Measurements from ENCODE around the gene IQCE.

The IQCE gene

DNA sequence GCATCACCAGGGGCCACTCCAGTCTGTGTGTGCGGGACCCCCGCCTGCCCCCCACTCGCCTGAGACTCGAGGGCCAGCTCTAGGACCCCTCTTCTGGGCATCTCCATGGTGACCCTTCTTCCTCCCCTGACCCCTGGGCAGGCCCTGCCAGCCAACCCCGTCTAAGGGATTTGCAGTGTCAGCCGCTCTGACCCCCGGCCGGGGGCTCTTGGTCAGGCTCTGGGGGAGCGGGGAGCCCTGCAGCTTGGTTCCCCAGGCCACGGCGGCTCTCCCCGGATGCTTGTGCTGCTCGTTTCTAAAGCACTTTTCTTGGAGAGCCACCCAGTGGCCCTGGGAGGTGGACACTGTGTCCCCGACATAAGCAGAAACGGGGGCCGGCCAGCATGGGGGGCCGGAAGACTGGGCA, 78.3 kb downstream of the IQCE start:
- DNase-seq: no peak

DNA sequence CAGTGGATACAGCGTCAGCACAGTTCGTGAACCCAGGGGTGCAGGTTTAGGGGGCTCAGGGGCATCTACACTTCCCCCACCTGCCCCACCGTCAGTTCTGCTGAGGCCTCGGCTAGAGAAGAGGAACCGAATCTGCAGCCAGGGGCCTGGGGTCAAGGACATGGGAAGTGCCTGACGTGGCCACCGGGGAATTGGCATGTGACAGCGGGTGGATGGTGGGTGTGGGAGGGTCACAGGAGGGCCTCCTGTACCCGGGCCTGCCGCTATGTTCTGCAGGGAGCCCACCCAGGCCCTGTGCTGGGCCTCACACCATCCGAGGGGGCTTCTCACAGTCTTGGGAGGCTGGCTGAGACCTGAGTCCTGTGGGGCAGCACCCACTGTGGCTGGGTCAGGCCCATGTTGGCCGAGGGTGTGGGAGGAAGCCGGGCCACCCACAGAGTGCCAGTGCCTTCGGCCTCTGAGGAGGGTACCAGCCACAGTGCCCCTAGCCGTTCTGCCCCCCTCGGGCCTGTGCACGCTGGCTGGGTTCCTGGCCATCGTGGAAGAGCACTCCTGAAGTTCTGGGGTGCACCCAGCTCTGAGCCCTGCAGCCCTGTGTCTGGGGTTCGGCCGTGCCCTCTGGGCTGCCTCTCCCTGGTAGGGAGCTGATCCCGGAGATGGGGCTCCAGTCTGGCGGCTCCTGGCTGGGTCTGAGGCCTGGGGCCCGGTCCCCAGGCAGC, 78.9 kb downstream of the IQCE start:
- DNase-seq: no peak

DNA sequence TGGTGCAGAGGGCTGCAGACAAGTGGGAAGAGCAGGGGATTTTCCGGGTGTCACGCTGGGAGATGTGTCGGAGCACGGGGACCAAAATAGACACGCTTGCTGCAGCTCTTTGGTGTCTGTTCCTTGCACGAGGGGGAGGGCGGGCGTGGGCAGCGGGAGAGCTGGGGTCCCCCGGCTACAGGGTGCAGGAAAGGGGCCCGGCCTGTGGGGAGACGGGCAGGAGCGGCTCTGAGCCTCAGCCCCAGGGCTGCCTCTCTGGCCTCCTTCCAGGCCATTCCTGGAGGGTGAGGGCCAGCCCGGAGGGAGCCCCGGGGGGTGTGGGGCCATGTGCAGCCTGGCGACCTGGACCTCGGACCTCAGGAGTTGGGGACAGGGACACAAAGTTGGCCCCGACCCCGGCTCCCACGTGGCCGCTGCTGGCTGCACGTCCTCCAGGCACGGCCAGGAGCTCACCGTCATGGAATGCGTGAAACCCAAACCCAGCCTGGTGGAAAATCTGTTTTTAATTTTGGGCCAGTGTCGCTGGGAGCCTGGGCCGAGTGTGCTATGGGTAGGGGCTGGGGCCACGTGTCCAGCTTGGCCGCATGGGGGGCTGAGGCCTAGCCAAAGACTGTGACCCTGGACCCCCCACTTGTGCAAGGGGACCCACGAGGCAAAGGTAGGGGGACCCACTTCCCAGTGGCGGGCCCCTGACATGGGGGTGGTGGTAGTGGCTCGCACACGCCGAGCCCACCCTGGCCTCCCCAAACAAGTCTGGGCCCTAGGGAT, 79.6 kb downstream of the IQCE start:
- DNase-seq: no peak

DNA sequence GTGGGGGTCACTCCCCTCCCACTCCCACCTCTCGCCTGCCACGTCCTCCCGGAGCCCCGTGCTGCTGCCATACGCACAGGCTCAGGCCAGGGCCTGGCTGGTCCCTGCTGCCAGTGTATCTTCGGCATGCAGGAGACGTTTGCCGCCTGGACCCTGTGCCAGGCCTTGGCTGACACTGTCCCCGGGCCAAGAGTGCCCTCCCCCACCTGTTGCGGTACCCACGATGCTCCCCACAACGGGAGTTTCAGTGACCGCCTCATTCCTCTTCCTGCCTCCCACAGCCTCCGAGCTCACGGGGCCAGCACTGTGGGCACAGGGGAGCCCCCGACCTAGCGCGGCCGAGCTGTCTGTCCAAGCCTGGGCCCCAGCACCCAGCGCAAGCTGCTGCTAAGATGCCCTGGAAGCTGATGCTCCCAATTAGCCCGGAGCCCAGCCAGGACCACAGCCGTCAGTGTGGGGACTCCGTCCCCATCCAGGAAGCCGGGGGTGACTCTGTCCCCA, 80.5 kb downstream of the IQCE start:
- DNase-seq: no peak

DNA sequence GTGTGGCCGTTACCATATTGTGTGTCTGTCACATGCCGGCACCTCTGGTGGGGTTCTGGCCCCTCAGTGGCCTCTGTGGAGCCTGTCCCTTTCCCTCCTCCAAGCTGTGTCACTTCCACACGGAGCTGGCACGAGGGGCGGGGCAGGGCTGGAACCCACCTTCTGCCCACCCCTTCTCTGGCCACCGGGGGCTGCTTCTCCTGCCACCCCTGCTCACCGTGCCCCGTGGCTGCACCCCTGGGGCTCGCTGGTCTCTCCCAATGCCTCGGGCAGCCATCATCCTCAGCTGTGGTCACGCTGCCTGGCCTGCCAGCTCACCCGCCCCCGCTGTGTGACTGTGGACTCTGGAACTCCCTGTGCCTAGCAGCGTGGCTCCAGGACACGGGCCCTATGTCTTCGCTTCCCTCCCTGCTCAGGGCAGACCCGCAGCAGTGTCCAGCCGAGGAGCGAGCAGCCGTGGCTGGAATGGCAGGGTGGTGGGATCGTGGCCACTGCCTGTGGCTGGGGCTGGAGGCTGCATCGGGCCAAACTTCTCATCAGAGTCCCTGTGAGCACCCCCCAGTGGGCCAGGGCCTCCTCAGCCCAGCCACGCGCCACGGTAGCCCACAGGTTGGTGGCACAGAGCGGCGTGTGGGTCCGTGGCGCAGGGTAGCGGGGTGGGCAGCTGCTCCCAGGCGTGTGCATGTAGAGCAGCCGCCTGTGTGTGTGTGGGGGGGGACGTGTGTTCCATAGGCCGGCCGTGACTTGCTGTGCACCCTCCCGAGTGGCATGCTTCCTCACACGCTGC, 81.1 kb downstream of the IQCE start:
- no peak for DNase-seq

DNA sequence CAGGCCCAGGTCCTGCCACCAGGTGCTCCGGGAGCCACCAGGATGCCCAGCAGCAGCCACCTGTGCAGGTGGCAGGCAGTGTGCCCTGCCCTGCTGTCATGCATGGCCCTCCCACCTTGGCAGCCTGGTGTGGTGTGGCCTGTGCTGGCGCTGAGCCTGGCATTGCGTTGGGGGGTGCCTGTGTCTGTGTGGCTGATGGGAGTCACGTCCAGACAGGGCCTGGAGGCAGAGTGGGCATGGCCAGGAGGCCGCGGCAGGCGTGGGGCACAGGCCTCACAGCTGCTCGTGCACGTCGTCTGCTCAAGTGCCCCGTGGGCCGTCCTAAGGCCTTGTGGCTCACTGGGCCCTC, 81.7 kb downstream of the IQCE start:
- no peak for DNase-seq

DNA sequence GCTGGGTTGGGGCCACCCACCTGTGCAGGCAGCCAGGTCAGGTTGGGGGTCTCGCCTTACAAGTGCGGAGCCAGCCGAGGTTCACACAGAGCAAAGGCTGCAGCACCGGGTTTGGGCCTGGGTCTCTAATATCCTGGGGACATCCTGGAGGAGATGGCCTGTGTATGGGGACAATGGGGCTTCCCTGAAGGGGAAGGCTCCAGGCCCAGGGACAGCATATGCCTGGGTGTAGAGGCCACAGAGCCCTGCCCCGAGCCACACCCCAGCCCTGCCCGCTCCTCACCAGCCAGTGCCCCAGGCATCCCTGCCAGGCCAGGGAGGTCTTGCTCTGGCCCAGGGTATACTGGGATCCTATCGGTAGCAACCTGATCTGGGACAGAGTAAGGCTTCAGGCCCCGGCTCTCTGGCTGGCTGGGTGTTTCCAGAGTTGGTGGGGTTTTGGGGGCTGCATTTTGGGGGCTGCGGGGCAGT, 82.1 kb downstream of the IQCE start:
- no peak for DNase-seq

DNA sequence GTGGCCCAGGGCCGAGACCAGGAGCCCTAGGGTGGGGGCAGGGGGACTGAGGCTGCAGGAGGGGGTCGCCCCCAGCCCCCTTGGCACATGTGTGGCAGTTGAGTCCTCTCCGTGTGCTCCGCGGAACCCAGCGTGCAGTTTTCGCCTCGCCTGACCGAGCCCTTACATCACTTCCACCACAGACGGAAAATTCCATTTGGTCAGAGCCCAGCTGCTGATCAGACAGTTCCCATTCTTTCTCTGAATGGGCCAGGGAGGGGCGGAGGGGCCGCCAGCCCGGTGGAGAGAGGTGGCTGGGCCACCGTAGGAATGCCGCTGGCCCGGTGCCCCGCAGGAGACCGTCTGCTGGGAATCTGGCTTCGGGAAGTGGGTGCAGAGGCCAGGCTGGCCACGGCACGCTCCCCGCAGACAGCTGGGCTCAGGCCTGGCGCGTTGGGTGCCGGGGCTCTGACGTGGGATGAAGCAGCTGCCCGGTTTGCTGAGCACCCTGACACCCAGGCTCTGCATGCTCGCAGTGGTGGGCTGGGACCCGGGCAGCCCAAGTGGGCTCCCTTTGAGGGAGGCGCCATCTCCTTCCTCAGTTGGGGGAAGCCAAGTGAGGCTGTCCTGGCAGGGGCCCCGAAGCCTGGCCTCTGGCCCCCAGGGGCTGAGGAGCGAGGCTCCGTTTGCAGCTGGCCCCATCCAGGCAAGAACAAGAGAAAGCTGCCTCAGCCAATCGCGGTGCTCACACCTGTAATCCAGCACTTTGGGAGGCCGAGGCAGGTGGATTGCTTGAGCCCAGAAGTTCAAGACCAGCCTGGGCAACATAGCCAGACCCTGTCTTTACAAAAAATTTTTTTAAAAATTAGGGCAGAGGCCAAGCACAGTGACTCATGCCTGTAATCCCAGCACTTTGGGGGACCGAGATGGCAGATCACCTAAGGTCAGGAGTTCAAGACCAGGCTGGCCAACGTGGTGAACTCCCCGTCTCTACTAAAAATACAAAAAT, 82.9 kb downstream of the IQCE start:
- peak; percentile 96 for DNase-seq

DNA sequence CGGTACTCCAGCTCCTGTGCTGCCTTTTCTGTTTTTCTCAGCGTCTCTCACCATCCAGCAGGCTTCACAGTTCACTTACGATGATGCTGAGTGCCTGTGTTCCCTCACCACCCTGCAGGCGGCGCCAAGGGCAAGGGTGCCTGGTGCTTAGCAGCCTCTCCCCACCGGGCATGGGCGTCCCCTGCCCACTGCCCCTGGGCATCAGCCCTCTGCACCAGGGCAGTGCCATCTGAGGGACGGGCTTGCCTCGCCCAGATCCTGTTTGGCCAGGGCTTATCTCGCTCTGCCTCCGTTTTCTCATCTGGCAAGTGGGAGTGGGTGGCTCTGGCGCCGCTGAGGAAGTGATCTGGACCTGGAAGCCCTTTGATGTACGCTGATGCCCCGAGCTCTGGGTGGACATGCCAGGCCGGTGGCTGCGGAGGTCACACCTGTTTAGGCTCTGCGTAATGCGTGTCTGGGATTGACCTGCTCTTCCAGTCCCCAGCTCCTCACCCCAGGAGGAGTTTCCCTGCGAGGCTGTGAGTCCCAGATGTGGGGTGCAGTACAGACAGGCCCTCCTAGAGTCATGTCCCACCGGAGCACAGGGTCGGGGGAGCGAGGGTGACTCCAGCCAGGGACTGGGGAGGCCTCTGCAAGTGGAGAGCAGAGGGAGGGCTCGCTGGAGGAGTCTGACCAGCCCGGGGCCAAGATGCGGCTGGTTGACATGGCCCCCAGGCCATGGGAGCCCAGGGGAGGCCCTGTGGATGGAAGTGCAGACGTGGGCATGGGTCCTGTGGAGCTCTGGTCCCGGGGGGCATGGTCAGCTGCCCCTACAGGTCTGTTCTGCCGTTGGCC, 84.8 kb downstream of the IQCE start:
- DNase-seq: no peak

DNA sequence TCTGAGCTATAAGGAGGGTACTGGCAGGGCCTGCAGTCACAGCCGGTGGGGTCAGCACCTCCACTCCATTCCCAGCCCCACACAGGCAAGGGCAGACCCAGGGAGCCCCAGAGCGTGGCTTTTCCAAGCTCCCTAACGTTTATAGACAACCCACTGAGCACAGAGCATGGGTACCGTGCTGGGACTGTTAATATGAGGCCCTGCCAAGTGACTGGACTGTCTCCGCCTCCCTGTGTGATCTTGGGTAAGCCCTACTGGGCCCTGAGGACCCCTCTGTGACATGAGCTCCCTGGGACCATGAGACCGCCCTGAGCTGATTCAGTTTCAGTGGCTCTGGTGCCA, 85.4 kb downstream of the IQCE start:
- no peak for DNase-seq

DNA sequence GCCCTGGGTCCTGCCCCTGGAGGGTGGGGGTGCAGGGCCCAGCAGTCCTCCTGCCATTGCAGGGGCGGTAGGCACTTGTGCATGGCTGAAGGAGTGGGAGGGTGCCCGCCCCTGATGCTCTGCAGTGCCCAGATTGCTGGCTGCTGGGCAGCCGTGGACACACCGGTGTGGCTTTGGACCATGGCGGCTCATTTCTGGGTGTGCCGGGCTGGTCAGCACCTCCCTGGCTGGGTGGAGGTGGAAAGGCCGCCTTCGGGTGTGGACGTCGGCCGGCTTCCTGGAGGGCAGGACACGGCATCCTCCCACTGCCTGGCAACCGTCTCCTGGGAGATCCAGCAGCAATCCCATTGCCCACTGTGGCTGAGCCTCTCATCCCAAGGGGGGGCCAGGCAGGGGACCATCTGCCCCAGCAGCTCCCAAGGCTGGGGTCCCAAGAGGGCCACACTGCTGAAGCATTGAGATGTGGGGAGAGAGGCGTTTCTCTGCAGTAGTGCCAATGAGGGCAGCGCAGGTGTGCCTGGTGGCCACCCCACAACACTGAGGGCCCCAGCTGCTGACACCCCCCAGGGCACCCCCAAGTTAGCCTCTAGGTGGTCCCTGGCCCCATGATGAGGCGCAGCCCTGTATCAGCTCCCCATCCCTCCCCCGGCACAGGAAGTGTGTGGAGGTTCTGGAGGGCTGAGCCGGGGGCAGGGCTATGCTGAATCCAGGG, 85.9 kb downstream of the IQCE start:
- DNase-seq: no peak

DNA sequence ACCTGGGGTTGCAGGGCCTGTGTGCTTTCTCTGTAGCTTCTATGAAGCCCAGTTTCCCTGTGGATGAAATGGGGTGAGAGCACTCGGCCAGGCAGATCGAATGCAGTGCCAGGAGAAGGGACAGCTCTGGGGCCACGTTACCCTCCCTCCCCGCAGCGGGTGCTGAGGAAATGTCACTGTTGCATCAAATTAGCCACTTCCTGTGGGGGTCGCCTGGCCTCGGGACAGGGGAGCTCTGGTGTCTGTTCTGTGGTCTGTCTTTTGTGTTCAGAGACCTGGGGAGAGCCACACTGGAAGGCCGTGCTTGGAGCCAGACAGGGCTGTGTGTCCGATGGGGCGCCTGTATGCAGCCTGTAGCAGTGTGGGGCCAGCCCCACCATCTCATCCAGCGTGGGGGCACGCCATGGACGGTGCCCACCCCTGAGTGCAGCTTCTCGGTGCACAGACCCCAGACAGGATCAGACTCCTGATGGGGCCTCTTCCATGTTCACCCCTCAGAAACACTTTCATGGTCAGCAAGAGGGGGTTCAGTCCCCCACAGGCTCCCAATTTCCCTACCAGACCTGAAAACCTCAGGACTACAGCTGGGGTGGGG, 86.6 kb downstream of the IQCE start:
- no peak for DNase-seq

DNA sequence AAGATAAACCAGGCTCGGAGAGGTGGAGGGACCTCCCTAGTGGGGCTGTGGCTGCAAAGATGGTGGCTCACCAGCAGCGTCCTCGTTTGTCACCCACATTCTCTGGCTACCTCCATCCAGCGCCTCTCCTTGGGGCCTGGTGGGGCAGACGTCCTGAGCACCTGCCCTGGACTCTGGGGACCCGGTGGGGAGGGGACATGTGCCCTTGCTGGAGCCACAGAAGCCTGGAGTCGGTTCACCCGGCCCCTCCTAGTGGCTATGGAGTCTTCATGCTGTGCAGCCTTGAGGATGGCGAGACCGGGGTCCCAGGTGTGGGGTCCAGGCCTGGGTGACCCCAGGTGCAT, 87.5 kb downstream of the IQCE start:
- DNase-seq: no peak

DNA sequence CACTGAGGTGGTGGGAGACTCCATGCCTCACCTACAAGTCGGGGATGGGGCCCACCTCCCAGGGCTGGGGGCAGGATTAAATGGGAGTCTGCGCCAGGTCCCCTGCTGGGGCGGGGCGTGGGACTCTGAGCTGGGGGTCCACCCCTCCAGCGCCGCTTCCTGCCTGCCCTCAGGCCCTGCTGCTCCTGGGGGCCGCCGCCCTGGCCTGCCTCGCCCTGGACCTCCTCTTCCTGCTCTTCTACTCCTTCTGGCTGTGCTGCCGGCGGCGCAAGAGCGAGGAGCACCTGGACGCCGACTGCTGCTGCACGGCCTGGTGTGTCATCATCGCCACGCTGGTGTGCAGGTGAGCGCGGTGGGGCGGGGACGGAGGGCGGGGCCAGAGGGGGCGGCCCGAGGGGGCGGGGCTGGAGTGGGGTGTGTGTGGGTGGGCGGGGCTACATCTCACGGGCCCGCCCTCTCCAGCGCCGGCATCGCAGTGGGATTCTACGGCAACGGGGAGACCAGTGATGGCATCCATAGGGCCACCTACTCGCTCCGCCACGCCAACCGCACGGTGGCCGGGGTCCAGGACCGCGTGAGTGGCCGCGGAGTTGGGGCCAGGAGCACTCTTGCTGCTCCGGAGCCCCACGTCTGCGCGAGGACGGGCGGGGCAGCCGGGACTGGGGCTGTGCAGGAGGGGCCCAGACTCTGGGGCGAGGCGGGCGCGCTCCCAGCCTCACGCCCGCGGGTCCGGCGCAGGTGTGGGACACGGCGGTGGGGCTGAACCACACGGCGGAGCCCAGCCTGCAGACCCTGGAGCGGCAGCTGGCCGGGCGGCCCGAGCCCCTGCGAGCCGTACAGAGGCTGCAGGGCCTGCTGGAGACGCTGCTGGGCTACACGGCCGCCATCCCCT, 88.1 kb downstream of the IQCE start:
- no peak for DNase-seq

DNA sequence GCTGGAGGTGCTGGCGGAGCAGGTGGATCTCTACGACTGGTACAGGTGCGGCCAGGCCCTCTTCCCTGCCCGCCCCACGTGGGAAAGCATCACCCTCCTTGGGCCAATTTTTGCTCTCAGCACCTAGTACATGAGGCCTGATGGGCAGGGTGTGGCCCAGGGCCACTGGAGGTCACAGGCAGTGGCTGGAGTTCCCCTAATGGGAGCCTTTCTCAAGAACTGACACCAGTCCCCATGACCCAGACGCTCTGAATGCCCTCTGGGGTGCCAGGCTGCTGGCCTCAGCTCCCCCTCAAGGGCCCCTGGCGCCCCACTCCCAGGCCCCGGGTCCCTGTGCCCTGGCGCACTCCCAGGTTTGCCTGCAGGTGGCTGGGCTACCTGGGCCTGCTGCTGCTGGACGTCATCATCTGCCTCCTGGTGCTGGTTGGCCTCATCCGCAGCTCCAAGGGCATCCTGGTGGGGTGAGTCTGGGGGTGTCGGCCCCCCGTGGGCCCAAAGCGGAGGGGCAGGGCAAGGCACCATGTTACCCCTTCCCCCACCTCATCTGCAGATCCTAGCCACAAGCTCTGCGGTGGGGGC, 88.9 kb downstream of the IQCE start:
- no peak for DNase-seq

DNA sequence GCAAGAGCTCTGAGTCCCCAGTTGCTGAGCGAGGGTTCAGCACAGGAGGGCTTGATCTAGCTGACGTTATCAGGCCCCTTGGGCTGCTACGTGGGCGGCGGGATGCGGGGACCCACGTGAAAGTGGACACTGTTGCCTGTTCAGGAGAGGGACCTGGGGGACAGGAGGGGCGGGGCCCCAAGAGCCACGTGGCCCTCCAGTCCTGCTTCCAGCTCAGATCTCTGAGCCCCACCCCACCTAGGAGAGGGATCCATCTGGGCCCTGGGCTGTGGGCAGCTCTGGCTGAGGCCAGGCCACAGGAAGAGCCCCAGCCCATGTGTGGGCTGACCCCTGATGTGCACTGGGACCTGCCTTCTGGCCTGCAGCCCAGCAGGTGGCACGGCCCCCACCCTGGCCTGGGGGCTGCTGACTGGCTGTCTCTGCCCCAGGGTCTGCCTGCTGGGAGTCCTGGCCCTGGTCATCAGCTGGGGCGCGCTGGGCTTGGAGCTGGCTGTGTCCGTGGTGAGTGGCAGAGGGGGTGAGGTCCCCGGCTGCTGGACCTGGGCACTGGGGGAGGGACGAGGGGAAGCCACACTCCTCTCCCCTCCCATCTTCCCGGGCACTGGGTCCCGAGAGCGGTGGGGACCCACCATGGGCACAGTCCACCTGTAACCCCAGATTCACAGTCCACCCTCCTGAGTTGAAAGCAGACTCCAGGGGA, 90.5 kb downstream of the IQCE start:
- DNase-seq: no peak

DNA sequence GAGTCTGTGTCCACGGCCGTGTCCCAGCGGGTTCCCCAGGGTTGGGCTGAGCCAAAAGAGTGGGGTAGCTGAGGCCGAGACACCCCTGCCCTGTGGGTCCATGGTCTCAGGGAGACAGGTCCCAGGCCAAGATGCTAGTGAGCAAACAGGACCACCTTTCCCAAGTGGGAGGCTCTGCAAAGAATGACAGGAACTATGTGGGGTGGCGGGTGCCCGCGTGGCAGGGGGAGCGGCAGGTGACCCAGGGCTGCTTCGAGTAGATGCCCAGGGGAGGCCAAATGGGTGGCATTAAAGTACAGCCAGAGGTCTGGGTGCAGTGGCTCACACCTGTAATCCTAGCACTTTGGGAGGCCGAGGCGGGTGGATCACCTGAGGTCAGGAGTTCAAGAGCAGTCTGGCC, 91.2 kb downstream of the IQCE start:
- DNase-seq: no peak

DNA sequence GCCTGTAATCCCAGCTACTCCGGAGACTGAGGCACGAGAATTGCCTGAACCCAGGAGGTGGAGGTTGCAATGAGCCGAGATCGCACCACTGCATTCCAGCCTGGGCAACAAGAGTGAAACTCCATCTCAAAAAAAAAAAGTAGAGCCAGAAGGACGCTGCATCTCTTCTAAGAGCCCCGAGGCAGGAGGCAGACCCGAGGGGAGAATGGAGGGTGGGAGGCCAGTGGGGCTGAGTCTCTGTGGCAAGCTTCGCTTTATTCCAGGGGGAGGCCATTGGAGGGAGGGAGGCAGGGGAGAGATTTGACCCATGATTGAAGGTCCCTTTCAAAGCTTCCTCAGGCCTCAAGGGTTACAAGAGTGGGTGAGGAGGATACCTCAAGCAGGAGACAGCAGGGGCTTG, 91.7 kb downstream of the IQCE start:
- peak; percentile 49 for DNase-seq
